Measurements from ENCODE around the gene DENND2D.

Gene DENND2D

GRCh38 chr1:111199881-111200801 is at the start of gene DENND2D:
Gene DENND2D, minus strand, starts transcription at chr1:111200646. Its CDS starts 187 bp downstream, at chr1:111200459.
- DNase-seq, result no peak

DNA sequence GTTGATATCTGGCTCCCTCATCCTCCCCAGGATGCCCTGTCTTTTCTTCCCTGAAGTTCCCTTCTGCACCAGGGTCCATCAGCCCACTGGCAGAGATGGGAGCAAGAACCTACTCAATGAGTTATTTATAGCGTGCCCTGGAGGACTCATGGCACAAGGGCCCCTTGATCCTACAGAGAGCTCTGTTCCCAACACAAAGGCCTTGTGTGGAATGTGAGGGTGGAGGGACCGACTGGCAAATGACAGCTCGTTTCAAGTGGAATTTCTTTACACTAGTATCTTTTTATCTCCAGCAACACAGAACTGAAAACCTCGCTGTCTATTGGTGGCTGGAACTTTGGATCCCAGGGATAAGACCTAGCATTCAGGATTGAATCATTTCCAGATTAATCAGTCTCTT is 49.5 kb upstream of the DENND2D start:
- no peak for DNase-seq

- DNase-seq, result no peak
Observed at GRCh38 chr1:111247125-111247838, 46.8 kb upstream of the DENND2D start.

DNA sequence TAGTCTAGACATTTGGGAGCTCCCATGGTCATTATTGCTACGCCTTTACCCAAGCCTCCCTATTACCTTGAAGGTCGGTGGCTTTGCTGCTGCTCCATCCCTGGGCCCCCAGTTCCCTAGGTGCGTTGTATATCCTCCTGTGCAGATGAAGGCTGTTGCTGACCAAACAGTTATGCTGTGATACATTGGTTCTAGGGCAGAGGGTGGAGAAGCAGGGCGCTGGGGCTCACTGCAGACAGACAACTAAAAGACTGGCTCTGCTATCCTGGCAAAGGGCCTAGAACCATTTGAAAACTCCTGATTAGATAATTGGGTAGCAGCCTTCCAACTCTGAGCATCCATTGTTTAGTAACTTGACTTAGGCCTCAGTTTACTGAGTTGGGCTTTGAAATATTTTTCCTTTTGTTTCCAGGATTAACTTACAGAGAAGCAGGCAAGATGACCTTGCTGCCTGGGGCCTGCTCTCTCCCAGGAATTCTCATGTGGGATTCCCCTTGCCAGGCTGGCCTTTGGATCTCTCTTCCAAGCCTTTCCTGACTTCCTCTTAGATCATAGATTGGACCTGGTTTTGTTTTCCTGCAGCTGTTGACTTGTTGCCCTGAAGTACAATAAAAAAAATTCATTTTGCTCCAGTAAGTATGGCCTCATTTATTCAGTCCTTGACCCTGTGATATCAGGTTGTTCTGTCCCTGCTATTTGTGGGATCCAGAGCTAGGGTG is 42.5 kb upstream of the DENND2D start:
- DNase-seq, result no peak

DNA sequence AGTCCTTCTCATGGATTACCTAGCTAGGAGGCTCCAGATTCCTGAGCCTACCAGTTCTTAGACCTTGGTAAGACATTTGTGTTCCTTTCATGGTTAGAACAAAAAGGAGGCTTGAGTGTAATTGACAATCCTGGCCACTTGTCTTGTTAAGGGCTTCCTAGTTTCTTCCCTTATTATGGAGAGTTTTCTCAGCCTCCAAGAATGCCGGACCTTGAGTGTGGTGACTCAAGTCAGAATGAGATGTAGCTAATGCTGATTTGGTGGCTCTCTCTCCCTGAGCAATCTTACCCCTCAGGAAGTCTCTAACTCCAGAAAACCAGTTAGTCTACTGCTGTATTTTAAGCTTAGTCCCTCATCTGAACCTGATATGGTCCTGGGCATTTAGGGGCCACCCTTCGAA is 41.4 kb upstream of the DENND2D start:
- DNase-seq, result no peak

- no peak for DNase-seq
Observed at GRCh38 chr1:111238056-111238795, 37.8 kb upstream of the DENND2D start.

DNA sequence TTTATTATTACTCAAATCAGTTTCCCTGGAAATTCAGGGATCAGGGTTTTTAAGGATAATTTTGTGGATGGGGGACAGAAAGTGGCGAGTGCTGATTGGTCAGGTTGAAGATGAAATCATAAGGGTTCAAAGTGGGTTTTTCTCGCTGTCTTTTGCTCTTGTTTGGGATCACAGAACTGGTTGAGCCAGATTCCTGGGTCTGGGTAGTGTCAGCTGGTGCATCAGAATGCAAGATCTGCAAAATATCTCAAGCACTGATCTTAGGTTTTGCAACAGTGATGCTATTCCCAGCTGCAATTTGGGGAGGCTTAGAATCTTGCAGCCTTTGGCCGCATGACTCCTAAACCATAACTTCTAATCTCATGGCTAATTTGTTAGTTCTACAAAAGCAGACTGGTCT is 36.4 kb upstream of the DENND2D start:
- no peak for DNase-seq

GRCh38 chr1:111236379-111236778 is 35.9 kb upstream of the DENND2D start:
- no peak for DNase-seq

GRCh38 chr1:111234866-111235265 is 34.4 kb upstream of the DENND2D start:
- DNase-seq, result no peak

DNA sequence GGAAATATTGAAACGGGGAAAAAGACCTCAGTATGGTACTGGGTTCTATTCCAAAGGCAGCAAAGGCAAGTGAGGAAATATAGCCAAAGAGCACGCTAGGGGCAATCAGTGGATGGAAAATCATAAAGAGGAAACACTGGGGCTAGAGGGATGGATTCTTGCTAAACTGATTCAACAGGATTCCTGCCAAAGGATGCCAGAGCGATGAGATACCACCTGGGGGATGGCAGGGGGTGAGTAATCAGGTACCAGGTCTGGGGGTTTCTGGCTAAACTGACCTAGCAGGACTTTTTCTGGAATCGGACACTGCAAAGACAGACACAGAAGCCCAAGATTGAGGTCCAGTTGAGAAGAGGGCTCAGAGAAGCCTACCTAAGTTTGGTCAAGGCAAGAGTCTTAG is 33.8 kb upstream of the DENND2D start:
- DNase-seq, result peak; percentile 5

- no peak for DNase-seq
Observed at GRCh38 chr1:111232134-111232533, 31.7 kb upstream of the DENND2D start.

- DNase-seq, result no peak
Observed at GRCh38 chr1:111228748-111229126, 28.3 kb upstream of the DENND2D start.

GRCh38 chr1:111227851-111228747 is 27.7 kb upstream of the DENND2D start:
- peak; percentile 43 for DNase-seq

GRCh38 chr1:111227434-111227833 is 27.0 kb upstream of the DENND2D start, which contains the start of gene CHI3L2:
Gene CHI3L2, plus strand, starts transcription at chr1:111227713. Its CDS starts 17 bp downstream, at chr1:111227730.
- DNase-seq, result no peak

DNA sequence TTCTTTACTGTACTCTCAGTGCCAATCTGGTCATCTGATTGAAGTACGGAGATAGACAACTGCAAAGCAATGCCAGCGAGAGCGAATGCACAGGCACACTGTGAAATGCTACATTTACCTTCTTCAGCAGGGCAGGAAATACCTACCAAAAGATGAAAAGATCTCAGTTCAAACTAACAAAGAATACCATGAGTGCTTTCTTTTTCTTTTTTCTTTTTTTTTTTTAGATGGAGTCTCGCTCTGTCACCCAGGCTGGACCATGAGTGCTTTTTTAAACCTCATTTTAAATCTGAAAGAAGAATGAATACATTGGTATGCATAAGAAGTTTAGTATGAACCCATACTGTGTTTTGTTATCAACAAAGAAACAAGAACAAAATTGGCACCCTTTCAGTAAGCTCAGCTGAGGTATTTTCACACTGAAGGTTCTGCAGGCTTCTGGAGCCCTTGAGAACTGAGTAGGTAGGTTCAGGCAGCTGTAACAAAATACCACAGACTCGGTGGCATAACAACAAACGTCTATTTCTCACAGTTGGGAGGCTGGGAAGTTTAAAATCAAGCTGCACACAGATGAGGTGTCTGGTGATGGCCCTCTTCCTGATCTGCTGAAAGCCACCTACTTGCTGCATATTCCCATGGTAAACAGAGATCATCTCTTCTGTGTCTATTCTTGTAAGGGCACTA is 25.4 kb upstream of the DENND2D start:
- no peak for DNase-seq

- DNase-seq, result no peak
Observed at GRCh38 chr1:111225091-111225490, 24.6 kb upstream of the DENND2D start.

DNA sequence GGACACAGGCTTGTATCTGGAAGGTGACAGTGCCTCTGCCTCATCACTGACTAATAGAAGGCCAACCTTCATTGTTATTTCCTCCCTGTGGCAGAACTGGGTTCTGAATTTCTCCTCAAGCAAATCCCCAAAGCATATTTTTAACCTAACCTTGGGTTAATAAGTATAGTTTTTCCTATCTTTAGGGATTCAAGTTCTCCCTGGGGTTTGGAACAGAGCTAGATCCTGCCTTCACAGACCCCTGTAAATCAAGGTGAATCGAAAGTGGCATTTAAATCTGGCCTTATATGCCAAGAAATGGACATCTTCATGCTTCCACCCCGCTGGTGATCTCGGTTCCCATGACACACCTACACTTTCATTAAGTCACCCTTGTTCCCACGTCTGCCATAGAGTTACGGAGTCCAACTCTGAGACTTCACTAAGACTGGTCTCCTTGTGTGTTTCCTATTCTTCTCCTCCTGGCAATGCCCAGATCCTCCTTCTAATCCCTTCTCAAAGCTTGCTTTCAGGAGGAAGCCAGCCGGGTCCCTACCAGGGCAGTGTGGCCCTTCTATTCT is 22.8 kb upstream of the DENND2D start:
- no peak for DNase-seq

DNA sequence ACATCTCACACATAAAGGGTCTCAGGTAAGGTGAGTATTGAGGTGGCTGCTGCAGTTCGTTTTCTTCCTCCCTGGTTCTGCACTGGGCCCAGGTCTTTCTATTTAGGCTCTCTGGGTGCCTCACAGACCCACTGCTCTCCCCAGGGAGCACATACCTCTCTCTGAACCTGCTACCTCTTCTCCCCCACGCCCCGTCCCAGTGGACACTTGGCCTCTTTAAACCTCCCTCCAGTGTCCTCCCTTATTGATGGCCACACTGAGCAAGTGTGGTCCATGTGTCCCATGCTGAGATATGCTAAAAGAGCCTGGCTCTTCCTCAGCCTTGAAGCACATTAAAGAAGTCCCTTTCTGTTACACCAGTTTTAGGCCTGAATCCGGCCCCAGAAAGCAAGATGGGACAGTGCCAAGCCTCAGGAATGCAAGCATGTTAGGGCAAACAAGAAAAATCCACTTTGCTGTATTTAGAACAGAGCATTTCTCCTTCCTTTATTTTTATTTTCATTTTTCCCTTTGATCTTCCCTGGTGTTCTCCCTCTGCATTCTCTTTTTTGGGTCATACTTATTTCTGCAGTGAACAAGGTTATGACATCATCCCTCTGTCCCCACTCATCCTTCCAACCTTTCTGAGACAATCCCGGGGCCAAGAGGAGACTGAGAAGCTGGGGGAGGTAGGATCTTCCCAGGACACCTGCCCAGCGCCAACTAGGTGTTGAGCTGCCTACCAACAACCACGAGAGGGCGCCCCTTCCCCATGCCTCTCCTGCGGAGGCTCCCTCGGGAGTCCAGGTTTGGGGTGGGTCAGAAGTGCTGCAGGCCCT is 22.1 kb upstream of the DENND2D start:
- peak; percentile 75 for DNase-seq

GRCh38 chr1:111221633-111222291 is 21.3 kb upstream of the DENND2D start:
- DNase-seq, result no peak

Measured in T1000 (cell line).